ENCODE results near the gene CERS6. TPM values are rescaled to one million over a fixed set of nuclear protein-coding genes. Genes with fewer than 3 reads are reported as not detected.

CERS6 gene
- total RNA-seq, 1 experiment from 2014 or later: 17.3 TPM

DNA sequence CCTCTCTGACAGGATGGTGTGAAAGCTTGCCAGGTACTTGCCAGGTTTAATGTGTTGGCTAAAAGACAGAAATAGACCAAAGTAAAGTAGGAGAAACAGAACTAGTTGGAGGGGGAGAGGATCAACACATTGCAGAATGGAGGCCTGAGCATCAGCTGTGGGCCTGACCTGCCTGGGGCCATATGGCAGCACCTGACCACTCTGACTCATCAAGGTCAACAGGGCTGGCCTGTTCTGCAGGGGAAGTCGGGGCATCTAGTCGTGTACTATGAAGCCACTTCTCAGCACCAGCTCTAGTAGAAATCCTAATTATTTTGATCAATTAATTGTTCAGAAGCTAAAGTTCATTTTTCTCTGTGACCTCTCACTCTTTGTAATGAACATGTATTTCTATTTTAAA is 310.5 kb downstream of the CERS6 start:
- no peaks in the 10 kb centered on the region for H3K27me3 Mint-ChIP-seq (ENCODE audit: low read depth)
- no peak for DNase-seq (ENCODE audit: low spot score)
- H3K27ac Mint-ChIP-seq: no peak overlapping the region; the same call in 1 of the 2 replicates
- no peak overlapping the region for H3K4me3 Mint-ChIP-seq
- TF ChIP-seq, protein P1, sequence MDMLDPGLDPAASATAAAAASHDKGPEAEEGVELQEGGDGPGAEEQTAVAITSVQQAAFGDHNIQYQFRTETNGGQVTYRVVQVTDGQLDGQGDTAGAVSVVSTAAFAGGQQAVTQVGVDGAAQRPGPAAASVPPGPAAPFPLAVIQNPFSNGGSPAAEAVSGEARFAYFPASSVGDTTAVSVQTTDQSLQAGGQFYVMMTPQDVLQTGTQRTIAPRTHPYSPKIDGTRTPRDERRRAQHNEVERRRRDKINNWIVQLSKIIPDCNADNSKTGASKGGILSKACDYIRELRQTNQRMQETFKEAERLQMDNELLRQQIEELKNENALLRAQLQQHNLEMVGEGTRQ (CRISPR knock-in tag; IDR thresholded peaks at IDR 0.05): no peak
- TF ChIP-seq NFYB (CRISPR knock-in tag; conservative IDR thresholded peaks at IDR 0.05; ENCODE audit: low read depth) (no peak), RORB (CRISPR knock-in tag; IDR thresholded peaks at IDR 0.05) (no peak), GTF2I (CRISPR knock-in tag; conservative IDR thresholded peaks at IDR 0.05) (no peak), CREB1 (CRISPR knock-in tag; IDR thresholded peaks at IDR 0.05) (no peak), GABPB1 (CRISPR knock-in tag; IDR thresholded peaks at IDR 0.05) (no peak), NR1H2 (CRISPR knock-in tag; IDR thresholded peaks at IDR 0.05) (no peak), ZNF396 (CRISPR knock-in tag; IDR thresholded peaks at IDR 0.05; ENCODE audit: borderline replicate concordance) (no peak), NFATC4 (CRISPR knock-in tag; IDR thresholded peaks at IDR 0.05) (no peak)
- TF ChIP-seq, protein P2, sequence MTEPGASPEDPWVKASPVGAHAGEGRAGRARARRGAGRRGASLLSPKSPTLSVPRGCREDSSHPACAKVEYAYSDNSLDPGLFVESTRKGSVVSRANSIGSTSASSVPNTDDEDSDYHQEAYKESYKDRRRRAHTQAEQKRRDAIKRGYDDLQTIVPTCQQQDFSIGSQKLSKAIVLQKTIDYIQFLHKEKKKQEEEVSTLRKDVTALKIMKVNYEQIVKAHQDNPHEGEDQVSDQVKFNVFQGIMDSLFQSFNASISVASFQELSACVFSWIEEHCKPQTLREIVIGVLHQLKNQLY (CRISPR knock-in tag; IDR thresholded peaks at IDR 0.05): no peak
- TF ChIP-seq, protein P3, sequence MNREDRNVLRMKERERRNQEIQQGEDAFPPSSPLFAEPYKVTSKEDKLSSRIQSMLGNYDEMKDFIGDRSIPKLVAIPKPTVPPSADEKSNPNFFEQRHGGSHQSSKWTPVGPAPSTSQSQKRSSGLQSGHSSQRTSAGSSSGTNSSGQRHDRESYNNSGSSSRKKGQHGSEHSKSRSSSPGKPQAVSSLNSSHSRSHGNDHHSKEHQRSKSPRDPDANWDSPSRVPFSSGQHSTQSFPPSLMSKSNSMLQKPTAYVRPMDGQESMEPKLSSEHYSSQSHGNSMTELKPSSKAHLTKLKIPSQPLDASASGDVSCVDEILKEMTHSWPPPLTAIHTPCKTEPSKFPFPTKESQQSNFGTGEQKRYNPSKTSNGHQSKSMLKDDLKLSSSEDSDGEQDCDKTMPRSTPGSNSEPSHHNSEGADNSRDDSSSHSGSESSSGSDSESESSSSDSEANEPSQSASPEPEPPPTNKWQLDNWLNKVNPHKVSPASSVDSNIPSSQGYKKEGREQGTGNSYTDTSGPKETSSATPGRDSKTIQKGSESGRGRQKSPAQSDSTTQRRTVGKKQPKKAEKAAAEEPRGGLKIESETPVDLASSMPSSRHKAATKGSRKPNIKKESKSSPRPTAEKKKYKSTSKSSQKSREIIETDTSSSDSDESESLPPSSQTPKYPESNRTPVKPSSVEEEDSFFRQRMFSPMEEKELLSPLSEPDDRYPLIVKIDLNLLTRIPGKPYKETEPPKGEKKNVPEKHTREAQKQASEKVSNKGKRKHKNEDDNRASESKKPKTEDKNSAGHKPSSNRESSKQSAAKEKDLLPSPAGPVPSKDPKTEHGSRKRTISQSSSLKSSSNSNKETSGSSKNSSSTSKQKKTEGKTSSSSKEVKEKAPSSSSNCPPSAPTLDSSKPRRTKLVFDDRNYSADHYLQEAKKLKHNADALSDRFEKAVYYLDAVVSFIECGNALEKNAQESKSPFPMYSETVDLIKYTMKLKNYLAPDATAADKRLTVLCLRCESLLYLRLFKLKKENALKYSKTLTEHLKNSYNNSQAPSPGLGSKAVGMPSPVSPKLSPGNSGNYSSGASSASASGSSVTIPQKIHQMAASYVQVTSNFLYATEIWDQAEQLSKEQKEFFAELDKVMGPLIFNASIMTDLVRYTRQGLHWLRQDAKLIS (CRISPR knock-in tag; IDR thresholded peaks at IDR 0.05; ENCODE audit: borderline replicate concordance): no peak
- TF ChIP-seq, protein P4, sequence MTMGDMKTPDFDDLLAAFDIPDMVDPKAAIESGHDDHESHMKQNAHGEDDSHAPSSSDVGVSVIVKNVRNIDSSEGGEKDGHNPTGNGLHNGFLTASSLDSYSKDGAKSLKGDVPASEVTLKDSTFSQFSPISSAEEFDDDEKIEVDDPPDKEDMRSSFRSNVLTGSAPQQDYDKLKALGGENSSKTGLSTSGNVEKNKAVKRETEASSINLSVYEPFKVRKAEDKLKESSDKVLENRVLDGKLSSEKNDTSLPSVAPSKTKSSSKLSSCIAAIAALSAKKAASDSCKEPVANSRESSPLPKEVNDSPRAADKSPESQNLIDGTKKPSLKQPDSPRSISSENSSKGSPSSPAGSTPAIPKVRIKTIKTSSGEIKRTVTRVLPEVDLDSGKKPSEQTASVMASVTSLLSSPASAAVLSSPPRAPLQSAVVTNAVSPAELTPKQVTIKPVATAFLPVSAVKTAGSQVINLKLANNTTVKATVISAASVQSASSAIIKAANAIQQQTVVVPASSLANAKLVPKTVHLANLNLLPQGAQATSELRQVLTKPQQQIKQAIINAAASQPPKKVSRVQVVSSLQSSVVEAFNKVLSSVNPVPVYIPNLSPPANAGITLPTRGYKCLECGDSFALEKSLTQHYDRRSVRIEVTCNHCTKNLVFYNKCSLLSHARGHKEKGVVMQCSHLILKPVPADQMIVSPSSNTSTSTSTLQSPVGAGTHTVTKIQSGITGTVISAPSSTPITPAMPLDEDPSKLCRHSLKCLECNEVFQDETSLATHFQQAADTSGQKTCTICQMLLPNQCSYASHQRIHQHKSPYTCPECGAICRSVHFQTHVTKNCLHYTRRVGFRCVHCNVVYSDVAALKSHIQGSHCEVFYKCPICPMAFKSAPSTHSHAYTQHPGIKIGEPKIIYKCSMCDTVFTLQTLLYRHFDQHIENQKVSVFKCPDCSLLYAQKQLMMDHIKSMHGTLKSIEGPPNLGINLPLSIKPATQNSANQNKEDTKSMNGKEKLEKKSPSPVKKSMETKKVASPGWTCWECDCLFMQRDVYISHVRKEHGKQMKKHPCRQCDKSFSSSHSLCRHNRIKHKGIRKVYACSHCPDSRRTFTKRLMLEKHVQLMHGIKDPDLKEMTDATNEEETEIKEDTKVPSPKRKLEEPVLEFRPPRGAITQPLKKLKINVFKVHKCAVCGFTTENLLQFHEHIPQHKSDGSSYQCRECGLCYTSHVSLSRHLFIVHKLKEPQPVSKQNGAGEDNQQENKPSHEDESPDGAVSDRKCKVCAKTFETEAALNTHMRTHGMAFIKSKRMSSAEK (CRISPR knock-in tag; IDR thresholded peaks at IDR 0.05; ENCODE audit: borderline replicate concordance): no peak
- TF ChIP-seq, protein P5, sequence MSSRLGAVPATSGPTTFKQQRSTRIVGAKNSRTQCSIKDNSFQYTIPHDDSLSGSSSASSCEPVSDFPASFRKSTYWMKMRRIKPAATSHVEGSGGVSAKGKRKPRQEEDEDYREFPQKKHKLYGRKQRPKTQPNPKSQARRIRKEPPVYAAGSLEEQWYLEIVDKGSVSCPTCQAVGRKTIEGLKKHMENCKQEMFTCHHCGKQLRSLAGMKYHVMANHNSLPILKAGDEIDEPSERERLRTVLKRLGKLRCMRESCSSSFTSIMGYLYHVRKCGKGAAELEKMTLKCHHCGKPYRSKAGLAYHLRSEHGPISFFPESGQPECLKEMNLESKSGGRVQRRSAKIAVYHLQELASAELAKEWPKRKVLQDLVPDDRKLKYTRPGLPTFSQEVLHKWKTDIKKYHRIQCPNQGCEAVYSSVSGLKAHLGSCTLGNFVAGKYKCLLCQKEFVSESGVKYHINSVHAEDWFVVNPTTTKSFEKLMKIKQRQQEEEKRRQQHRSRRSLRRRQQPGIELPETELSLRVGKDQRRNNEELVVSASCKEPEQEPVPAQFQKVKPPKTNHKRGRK (CRISPR knock-in tag; IDR thresholded peaks at IDR 0.05; ENCODE audit: borderline replicate concordance): no peak
- TF ChIP-seq, protein P6, sequence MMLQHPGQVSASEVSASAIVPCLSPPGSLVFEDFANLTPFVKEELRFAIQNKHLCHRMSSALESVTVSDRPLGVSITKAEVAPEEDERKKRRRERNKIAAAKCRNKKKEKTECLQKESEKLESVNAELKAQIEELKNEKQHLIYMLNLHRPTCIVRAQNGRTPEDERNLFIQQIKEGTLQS (CRISPR knock-in tag; conservative IDR thresholded peaks at IDR 0.05): no peak
- TF ChIP-seq, protein P7, sequence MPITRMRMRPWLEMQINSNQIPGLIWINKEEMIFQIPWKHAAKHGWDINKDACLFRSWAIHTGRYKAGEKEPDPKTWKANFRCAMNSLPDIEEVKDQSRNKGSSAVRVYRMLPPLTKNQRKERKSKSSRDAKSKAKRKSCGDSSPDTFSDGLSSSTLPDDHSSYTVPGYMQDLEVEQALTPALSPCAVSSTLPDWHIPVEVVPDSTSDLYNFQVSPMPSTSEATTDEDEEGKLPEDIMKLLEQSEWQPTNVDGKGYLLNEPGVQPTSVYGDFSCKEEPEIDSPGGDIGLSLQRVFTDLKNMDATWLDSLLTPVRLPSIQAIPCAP (CRISPR knock-in tag; IDR thresholded peaks at IDR 0.05): no peak
- peaks cover 10% of the 10 kb centered on the region for H3K36me3 Mint-ChIP-seq
- CTCF ChIA-PET: no interaction called here
- POLR2A ChIA-PET: no interaction called here
- no peak for ATAC-seq
- H3K4me1 Mint-ChIP-seq: peaks cover 7% of the 10 kb centered on the region; the same call in 1 of the 2 replicates
- H3K9me3 Mint-ChIP-seq: no peaks in the 10 kb centered on the region

Data from WTC11 (cell line).